Caco-2 (cell line): ENCODE measurements around the gene FBP2. TPM values are rescaled to one million over a fixed set of nuclear protein-coding genes. Genes with fewer than 3 reads are reported as not detected.

Source experiments
- BruUV-seq: library from RNA; stranded (reverse); fragments of 400-500 nt; replicated peaks from 2 replicates; lab custom pipeline; 2021; lab: Mats Ljungman, UMichigan
- CTCF ChIA-PET: fragments of 300-600 bp; sonication (Branson Sonifier 250); formaldehyde crosslinking; loops from one replicate; lab custom pipeline; 2022; ENCODE audit warnings: antibody characterized with exemption; lab: Charles Lee
- POLR2A ChIA-PET: fragments of 300-600 bp; sonication (Branson Sonifier 250); formaldehyde crosslinking; loops from one replicate; lab custom pipeline; 2022; ENCODE audit warnings: antibody characterized with exemption; lab: Charles Lee
- DNase-seq, 2 experiments: peaks; one replicate each; pipeline versions ENCODE4 v3.0.0 to v3.0.0-alpha.2; 2020 to 2022
- H3K27me3 ChIP-seq: replicated peaks from 2 replicates; pipeline ENCODE4 v1.6.0; 2011; ENCODE audit warnings: low read length; ENCODE audit not compliant: control insufficient read depth, insufficient read depth
- H3K36me3 ChIP-seq: 2 replicates; pipeline ENCODE4 v1.5.1; 2011; ENCODE audit warnings: low read length; ENCODE audit not compliant: control insufficient read depth, insufficient read depth
- H3K4me1 ChIP-seq: fragments of 250-450 bp; sonication (Bioruptor Pico); 2 replicates; pipeline ENCODE4 v1.5.1; 2020; ENCODE audit warnings: mild to moderate bottlenecking
- H3K4me3 ChIP-seq: 2 replicates; pipeline ENCODE4 v1.5.1; 2011; ENCODE audit warnings: low read depth, mild to moderate bottlenecking, control low read depth, low read length
- H3K9me3 ChIP-seq: fragments of 250-450 bp; sonication (Bioruptor Pico); 2 replicates; pipeline ENCODE4 v1.5.1; 2020; ENCODE audit warnings: mild to moderate bottlenecking, moderate library complexity
- H3K27ac Mint-ChIP-seq: one replicate; pipeline ENCODE4 v1.8.0; 2022; ENCODE audit warnings: mixed read lengths; ENCODE audit not compliant: unreplicated experiment
- H3K27me3 Mint-ChIP-seq: one replicate; pipeline ENCODE4 v1.8.0; 2022; ENCODE audit warnings: mixed read lengths; ENCODE audit not compliant: insufficient read depth, unreplicated experiment
- H3K36me3 Mint-ChIP-seq: one replicate; pipeline ENCODE4 v1.8.0; 2022; ENCODE audit warnings: mild to moderate bottlenecking, mixed read lengths; ENCODE audit not compliant: insufficient read depth, unreplicated experiment
- H3K4me1 Mint-ChIP-seq: one replicate; pipeline ENCODE4 v1.8.0; 2022; ENCODE audit warnings: low read depth, mixed read lengths; ENCODE audit not compliant: unreplicated experiment
- H3K4me3 Mint-ChIP-seq: one replicate; pipeline ENCODE4 v1.8.0; 2022; ENCODE audit warnings: mild to moderate bottlenecking, moderate library complexity, mixed read lengths; ENCODE audit not compliant: unreplicated experiment
- H3K9me3 Mint-ChIP-seq: one replicate; pipeline ENCODE4 v1.8.0; 2022; ENCODE audit warnings: mixed read lengths; ENCODE audit not compliant: unreplicated experiment
- intact Hi-C: fragments of 100-400 bp; cut with micrococcal nuclease; formaldehyde crosslinking; loops from one replicate; pipeline ENCODE4 v1.10.0; 2022; ENCODE audit not compliant: unreplicated experiment
- total RNA-seq: library from RNA; stranded (reverse); gene quantifications from 2 replicates; pipeline ENCODE4 v1.2.3, GENCODE V29; 2022
- TF ChIP-seq, protein P1 (sequence below), 2 experiments: fragments of 200-600 bp in 1 of 2; IDR thresholded peaks; 1 replicate in 1 of 2; 2 replicates in 1 of 2; pipeline versions ENCODE4 v1.5.1 to v1.8.0; 2011 to 2022; ENCODE audit warnings: antibody characterized with exemption in 1 of 2, control low read depth in 1 of 2, inconsistent platforms in 1 of 2, low read depth in 1 of 2, low read length in 1 of 2, mild to moderate bottlenecking in 1 of 2, moderate library complexity in 1 of 2; ENCODE audit not compliant: insufficient read depth in 1 of 2, severe bottlenecking in 1 of 2, unreplicated experiment in 1 of 2

Gene FBP2
- total RNA-seq, 1 experiment from 2014 or later, result not detected

DNA sequence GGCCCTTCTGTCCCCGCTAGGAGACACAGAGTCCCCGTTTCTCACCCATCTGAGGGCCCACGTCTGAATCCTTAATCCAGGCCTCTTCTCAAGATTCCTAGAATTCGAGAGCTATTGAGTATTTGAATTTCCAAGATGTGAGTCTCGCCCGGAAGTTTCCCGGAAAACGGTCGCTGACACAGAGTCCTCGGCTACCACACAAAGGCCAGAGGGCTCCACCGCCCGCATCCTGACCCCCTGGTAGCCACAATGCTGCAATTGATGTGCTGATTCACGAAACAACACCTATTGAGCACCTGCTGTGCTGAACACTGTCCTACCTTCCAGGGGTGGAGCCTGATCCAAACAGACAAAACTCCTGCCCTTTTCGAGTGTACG lies 46.4 kb upstream of the FBP2 start:
- intact Hi-C loops, result no loop called here
- H3K36me3 Mint-ChIP-seq, result no peaks in the 10 kb centered on the region
- no TSS peak for BruUV-seq
- no peak for DNase-seq
- peak overlapping the region; percentile 55 for H3K4me3 ChIP-seq
- CTCF ChIA-PET, result no interaction called here
- H3K27me3 ChIP-seq, result no peaks in the 10 kb centered on the region
- no peaks in the 10 kb centered on the region for H3K9me3 Mint-ChIP-seq
- H3K4me1 Mint-ChIP-seq, result no peaks in the 10 kb centered on the region
- no peaks in the 10 kb centered on the region for H3K36me3 ChIP-seq
- no peaks in the 10 kb centered on the region for H3K4me1 ChIP-seq
- H3K27ac Mint-ChIP-seq, result no peak overlapping the region
- H3K9me3 ChIP-seq, result no peaks in the 10 kb centered on the region
- POLR2A ChIA-PET, result no interaction called here
- TF ChIP-seq, protein P1, sequence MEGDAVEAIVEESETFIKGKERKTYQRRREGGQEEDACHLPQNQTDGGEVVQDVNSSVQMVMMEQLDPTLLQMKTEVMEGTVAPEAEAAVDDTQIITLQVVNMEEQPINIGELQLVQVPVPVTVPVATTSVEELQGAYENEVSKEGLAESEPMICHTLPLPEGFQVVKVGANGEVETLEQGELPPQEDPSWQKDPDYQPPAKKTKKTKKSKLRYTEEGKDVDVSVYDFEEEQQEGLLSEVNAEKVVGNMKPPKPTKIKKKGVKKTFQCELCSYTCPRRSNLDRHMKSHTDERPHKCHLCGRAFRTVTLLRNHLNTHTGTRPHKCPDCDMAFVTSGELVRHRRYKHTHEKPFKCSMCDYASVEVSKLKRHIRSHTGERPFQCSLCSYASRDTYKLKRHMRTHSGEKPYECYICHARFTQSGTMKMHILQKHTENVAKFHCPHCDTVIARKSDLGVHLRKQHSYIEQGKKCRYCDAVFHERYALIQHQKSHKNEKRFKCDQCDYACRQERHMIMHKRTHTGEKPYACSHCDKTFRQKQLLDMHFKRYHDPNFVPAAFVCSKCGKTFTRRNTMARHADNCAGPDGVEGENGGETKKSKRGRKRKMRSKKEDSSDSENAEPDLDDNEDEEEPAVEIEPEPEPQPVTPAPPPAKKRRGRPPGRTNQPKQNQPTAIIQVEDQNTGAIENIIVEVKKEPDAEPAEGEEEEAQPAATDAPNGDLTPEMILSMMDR (IDR thresholded peaks at IDR 0.05; ENCODE audit: insufficient read depth in 1 of 2, low read depth in 1 of 2, low read length in 1 of 2, severe bottlenecking in 1 of 2, unreplicated experiment in 1 of 2), result no peak
- H3K4me3 Mint-ChIP-seq, result peak overlapping the region; percentile 70
- no peaks in the 10 kb centered on the region for H3K27me3 Mint-ChIP-seq

DNA sequence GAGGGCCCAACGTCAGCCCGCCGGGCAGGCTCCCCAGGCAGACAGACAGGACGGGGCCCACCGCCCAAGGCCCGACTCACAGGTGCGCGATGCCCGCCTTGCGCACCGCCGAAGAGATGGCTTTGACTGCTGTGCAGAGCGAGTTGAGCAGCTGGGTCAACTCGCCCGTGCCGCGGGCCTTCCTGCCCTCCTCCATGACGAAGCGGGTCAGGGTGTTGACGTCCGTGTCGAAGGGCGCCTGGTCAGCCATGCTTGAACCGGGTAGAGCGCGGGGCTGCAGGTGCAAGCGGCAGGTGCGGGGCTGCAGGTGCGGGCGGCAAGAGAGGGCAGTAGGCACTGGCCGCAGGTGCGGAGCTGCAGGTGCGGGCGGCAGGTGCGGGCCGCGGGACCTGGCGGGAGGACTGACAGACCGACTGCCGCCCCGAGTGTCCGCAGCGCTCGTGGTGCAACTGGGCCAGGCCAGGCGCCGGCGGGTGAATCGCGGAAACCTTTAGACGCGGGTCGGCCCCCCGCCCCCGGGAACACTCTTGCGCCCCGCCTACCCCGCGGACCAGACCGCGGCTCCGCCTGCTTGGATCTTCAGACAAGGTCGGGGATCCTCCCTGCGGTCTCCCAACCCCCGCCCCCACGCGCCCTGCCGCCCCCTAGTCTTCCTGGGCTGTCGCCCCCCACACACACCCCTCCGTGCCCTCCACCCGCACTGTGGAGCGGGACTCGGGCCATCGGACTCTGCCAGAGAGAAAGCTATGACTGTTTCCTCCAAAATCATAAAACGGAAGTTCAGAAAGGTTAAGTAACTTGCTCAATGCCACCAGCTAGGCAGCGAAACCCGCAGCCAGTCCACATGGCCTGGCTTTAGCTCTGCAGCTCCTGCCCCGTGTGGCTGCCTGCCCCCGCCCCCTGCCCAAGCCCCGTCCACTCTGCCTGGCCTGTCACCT lies 45.7 kb upstream of the FBP2 start, which contains the start of gene FBP1:
FBP1 (minus strand) TSS at position 458 of the 938 bp plus-strand sequence; CDS start at position 250, 208 bp downstream.
- H3K36me3 ChIP-seq, result no peaks in the 10 kb centered on the region
- Mint-ChIP-seq H3K4me3 (peak within 1 kb of the TSS; percentile 70), H3K36me3 (no peaks in the 10 kb centered on the region), H3K27me3 (no peaks in the 10 kb centered on the region), H3K27ac (no peak within 1 kb of the TSS), H3K9me3 (no peaks in the 10 kb centered on the region), H3K4me1 (no peaks in the 10 kb centered on the region)
- peak in 1 of 2 experiments; percentile 34 for DNase-seq
- TF ChIP-seq, protein P1 (IDR thresholded peaks at IDR 0.05; ENCODE audit: insufficient read depth in 1 of 2, low read depth in 1 of 2, low read length in 1 of 2, severe bottlenecking in 1 of 2, unreplicated experiment in 1 of 2), result no peak
- CTCF ChIA-PET, result interaction anchor here (0.6 kb wide), 1 partner anchor 10 kb away, joined by 3 read pairs; no protein-coding TSS in a partner anchor
- no TSS peak for BruUV-seq
- H3K9me3 ChIP-seq, result no peaks in the 10 kb centered on the region
- H3K27me3 ChIP-seq, result no peaks in the 10 kb centered on the region
- no peaks in the 10 kb centered on the region for H3K4me1 ChIP-seq
- peak within 1 kb of the TSS; percentile 55 for H3K4me3 ChIP-seq
- POLR2A ChIA-PET, result no interaction called here
- intact Hi-C loops, result no loop called here

DNA sequence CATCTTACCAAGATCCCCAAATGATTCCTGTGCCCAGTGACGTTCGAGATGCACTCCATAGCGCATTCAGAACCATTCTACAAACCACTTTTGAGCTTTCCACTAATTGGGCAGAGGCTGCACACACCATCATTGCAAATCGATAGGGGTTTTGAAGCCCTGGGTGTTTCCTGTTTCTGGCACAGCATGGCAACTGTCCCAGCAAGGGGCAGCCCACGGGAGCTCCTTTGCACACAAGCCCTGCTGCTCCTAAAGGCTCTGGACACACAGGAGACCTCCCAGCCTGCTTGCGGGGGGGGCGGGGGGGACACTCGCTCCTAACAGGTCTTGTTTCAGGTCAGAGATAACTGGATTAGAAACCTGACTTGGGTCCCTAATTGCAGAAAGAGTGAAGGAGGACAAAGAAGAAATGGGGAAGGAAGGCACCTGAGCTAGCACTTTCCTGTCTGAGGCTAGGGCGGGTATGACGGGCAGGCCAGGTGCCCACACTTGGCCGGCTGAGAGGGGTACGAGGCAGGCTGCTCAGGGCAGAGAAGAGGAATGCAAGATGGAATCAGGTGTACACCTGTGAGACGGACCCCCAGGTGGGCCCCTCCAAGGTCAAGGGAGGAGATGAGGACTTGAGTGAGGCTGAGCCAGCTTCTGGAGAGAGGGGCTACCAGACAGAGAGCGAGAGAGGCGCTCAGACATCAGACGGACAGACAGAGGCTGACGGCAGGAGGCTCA lies 44.9 kb upstream of the FBP2 start:
- CTCF ChIA-PET, result interaction anchor here (0.6 kb wide), 1 partner anchor 9 kb away, joined by 3 read pairs; no protein-coding TSS in a partner anchor
- no peaks in the 10 kb centered on the region for H3K9me3 Mint-ChIP-seq
- H3K4me1 Mint-ChIP-seq, result no peaks in the 10 kb centered on the region
- Histone ChIP-seq H3K36me3 (no peaks in the 10 kb centered on the region), H3K27me3 (no peaks in the 10 kb centered on the region), H3K4me1 (no peaks in the 10 kb centered on the region), H3K4me3 (peak overlapping the region; percentile 55), H3K9me3 (no peaks in the 10 kb centered on the region)
- POLR2A ChIA-PET, result no interaction called here
- TF ChIP-seq, protein P1 (IDR thresholded peaks at IDR 0.05; ENCODE audit: insufficient read depth in 1 of 2, low read depth in 1 of 2, low read length in 1 of 2, severe bottlenecking in 1 of 2, unreplicated experiment in 1 of 2), result no peak
- no peak overlapping the region for H3K27ac Mint-ChIP-seq
- peak overlapping the region; percentile 70 for H3K4me3 Mint-ChIP-seq
- no TSS peak for BruUV-seq
- H3K27me3 Mint-ChIP-seq, result no peaks in the 10 kb centered on the region
- no peaks in the 10 kb centered on the region for H3K36me3 Mint-ChIP-seq
- DNase-seq, result no peak
- intact Hi-C loops, result no loop called here
